ENCODE results near the gene GNL1.
A peak's percentile ranks its signal among the peaks of the same experiment; 100 is the strongest.
"Not testable (repeated sequence)": the region's sequence is repeated elsewhere in the genome, so short reads cannot be mapped to it uniquely, and the experiment has no call there.

The GNL1 gene

DNA sequence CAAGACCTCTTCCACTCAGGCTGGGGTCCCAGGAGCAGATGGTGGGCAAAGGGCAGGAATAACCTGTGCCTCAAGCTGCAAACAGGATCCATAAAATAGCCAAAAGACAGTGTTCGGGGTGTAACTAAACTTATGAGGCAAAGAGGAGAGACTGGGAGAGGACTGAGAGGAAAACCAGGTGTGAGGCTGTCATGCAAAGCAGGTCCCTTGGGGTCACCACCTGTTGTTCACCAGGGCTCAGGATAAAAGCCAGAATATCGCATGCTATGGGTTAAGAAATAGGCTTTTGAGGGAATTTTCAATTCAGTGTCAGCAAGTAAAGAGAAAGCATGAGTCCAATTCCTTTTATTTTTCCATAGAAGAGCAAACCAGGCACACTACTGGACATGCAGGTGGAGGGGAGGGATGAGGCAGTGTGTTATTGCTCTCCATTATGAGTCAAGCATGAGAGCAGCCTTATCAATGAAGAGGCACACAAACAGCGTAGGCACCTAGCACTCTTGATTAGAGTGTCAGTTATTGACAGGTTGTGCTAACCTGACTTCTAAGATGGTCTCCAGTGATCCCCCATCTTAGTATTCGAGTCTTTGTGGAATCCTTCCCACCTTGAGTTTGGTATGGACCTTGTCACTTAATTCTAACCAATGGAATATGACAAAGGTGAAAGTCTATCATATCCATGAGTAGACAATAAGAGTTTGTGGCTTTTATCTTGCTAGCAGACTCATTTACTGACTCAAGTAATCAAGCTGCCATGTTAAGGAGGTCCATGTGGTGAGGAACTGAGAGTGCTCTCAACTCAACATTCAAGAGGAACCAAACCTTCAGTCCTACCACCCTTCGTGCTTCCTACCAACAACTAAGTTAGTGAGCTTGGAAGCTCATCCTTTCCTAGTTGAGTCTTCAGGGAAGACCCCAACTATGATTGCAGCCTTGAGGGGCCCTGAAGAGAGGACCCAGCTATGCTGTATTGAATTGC lies 48.2 kb downstream of the GNL1 start:
- Histone ChIP-seq H3K79me2 (ENCODE audit: insufficient read depth, low read length) (no peaks in the 10 kb centered on the region), H3K9me3 (ENCODE audit: insufficient read depth, low read length) (no peaks in the 10 kb centered on the region), H4K20me1 (ENCODE audit: low read depth, low read length) (no peaks in the 10 kb centered on the region), H2AFZ (ENCODE audit: low read depth, low read length, severe bottlenecking) (peak overlapping the region; percentile 7), H3K4me3 (ENCODE audit: insufficient read depth, low read length, poor library complexity, severe bottlenecking) (peak overlapping the region; percentile 35), H3K9me2 (replicated peaks; ENCODE audit: insufficient read depth, low read length) (no peaks in the 10 kb centered on the region), H3F3A (ENCODE audit: insufficient read depth) (peaks cover 31% of the 10 kb centered on the region), H3K27me3 (ENCODE audit: low read length) (no peaks in the 10 kb centered on the region), H3K36me3 (ENCODE audit: low read length) (no peaks in the 10 kb centered on the region), H3K4me2 (ENCODE audit: low read depth, low read length, poor library complexity, severe bottlenecking) (peak overlapping the region; percentile 68), H3K27ac (ENCODE audit: low read depth, low read length) (peak overlapping the region; percentile 87), H3K9ac (ENCODE audit: low read length) (peak overlapping the region; percentile 47)
- no peak for TF ChIP-seq EZH2phosphoT487 (conservative IDR thresholded peaks at IDR 0.05; ENCODE audit: low read length)
- TF ChIP-seq, protein P1, sequence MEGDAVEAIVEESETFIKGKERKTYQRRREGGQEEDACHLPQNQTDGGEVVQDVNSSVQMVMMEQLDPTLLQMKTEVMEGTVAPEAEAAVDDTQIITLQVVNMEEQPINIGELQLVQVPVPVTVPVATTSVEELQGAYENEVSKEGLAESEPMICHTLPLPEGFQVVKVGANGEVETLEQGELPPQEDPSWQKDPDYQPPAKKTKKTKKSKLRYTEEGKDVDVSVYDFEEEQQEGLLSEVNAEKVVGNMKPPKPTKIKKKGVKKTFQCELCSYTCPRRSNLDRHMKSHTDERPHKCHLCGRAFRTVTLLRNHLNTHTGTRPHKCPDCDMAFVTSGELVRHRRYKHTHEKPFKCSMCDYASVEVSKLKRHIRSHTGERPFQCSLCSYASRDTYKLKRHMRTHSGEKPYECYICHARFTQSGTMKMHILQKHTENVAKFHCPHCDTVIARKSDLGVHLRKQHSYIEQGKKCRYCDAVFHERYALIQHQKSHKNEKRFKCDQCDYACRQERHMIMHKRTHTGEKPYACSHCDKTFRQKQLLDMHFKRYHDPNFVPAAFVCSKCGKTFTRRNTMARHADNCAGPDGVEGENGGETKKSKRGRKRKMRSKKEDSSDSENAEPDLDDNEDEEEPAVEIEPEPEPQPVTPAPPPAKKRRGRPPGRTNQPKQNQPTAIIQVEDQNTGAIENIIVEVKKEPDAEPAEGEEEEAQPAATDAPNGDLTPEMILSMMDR (IDR thresholded peaks at IDR 0.05; ENCODE audit: insufficient read depth, low read length, poor library complexity, severe bottlenecking), result no peak

DNA sequence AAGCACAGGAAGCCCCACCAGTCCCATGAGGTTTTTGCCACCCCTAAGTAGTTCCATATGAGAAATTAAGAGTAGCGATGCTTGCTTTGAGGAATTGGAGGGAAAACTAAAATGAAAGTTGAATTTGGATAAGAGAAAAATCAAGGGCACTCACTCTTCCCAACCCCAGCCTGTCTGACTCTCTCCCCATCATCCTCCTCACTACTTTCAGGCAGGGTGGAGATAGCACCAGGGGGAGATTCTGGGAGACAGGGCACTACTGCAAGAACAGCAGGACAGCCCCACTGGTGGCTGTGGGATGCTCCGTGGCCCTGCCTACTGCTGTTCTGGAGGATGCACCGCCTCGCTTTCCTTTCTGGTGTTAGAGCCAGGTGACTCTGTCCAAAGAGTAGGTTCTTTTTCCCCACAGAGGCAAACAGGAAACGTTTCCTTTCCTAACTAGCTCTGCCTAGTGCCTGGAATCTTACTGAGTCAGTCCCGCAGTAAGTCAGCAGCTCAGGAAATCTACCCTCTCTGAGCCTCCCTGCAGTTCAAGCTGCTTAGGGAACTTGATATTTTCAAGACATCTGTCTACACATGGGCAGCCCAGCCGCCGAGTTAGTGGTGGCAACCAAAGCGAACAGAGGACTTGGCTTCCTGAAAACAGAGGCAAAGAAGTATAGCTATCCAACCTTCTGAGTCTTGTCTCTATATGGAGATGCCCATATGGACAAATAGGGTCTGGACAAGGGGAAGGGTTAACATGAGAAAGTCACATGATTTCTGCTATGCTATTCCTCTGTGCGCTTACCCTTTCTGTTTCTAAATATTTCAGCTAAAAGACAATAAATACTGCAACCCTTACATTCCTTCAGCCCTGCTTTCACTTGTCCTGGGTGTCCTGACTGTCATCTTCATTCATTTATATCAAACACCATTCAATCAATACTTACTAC lies 55.6 kb downstream of the GNL1 start:
- Histone ChIP-seq H2AFZ (ENCODE audit: low read depth, low read length, severe bottlenecking) (peak overlapping the region; percentile 30), H3K4me2 (ENCODE audit: low read depth, low read length, poor library complexity, severe bottlenecking) (no peak overlapping the region), H3K4me3 (ENCODE audit: insufficient read depth, low read length, poor library complexity, severe bottlenecking) (no peak overlapping the region)

DNA sequence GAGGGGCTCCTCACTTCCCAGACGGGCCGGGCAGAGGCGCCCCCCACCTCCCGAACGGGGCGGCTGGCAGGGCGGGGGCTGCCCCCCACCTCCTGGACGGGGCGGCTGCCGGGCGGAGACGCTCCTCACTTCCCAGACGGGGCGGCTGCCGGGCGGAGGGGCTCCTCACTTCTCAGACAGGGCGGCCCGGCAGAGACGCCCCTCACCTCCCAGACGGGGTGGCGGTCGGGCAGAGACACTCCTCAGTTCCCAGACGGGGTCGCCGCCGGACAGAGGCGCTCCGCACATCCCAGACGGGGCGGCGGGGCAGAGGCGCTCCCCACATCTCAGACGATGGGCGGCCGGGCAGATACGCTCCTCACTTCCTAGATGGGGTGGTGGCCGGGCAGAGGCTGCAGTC lies 57.6 kb downstream of the GNL1 start:
- H3K79me2 ChIP-seq (ENCODE audit: insufficient read depth, low read length); H3K27me3 ChIP-seq (ENCODE audit: low read length); H3K9me2 ChIP-seq (replicated peaks; ENCODE audit: insufficient read depth, low read length); H3K36me3 ChIP-seq (ENCODE audit: low read length); H4K20me1 ChIP-seq (ENCODE audit: low read depth, low read length); H2AFZ ChIP-seq (ENCODE audit: low read depth, low read length, severe bottlenecking); H3K27ac ChIP-seq (ENCODE audit: low read depth, low read length); H3K9me3 ChIP-seq (ENCODE audit: insufficient read depth, low read length); H3K4me3 ChIP-seq (ENCODE audit: insufficient read depth, low read length, poor library complexity, severe bottlenecking); H3K9ac ChIP-seq (ENCODE audit: low read length); H3K4me2 ChIP-seq (ENCODE audit: low read depth, low read length, poor library complexity, severe bottlenecking): not testable (repeated sequence)
- peaks cover 22% of the 10 kb centered on the region; the same call in 1 of the 2 replicates for H3F3A ChIP-seq (ENCODE audit: insufficient read depth)

More for the DNA sequence above, 55.6 kb downstream of the GNL1 start:
- no peaks in the 10 kb centered on the region for H3K36me3 ChIP-seq (ENCODE audit: low read length)
- no peak for TF ChIP-seq EZH2phosphoT487 (conservative IDR thresholded peaks at IDR 0.05; ENCODE audit: low read length)
- H3F3A ChIP-seq (ENCODE audit: insufficient read depth), result peaks cover 7% of the 10 kb centered on the region; the same call in 1 of the 2 replicates
- H3K9ac ChIP-seq (ENCODE audit: low read length), result peak overlapping the region; percentile 0; the same call in 1 of the 2 replicates
- H3K9me3 ChIP-seq (ENCODE audit: insufficient read depth, low read length), result no peaks in the 10 kb centered on the region
- no peaks in the 10 kb centered on the region for H4K20me1 ChIP-seq (ENCODE audit: low read depth, low read length)
- no peaks in the 10 kb centered on the region for H3K9me2 ChIP-seq (replicated peaks; ENCODE audit: insufficient read depth, low read length)
- H3K79me2 ChIP-seq (ENCODE audit: insufficient read depth, low read length), result no peaks in the 10 kb centered on the region
- H3K27ac ChIP-seq (ENCODE audit: low read depth, low read length), result no peak overlapping the region
- no peaks in the 10 kb centered on the region for H3K27me3 ChIP-seq (ENCODE audit: low read length)

DNA sequence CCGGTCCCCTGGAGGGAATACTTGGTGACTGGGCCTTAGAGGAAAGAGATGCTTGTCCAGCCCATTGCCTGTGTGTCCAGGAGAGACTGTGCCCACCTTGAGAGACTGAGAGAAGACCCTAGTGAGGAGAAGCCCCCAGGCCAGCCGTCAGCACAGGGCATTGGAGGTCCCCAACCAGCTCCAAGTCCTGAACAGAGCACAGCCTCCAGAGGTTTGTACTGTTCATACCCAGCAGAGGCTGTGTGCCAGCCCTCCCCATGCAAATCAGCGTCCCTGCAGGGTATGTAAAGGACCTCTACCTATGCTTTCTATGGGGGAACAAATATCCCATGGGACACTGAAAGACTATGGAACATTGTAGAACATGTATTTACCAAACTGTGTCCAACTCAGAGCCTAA lies 58.6 kb downstream of the GNL1 start:
- Histone ChIP-seq H3K9me3 (ENCODE audit: insufficient read depth, low read length) (no peaks in the 10 kb centered on the region), H3K4me2 (ENCODE audit: low read depth, low read length, poor library complexity, severe bottlenecking) (no peak overlapping the region), H3K79me2 (ENCODE audit: insufficient read depth, low read length) (no peaks in the 10 kb centered on the region), H3K36me3 (ENCODE audit: low read length) (no peaks in the 10 kb centered on the region), H3K27me3 (ENCODE audit: low read length) (no peaks in the 10 kb centered on the region), H3K9ac (ENCODE audit: low read length) (no peak overlapping the region), H3K9me2 (replicated peaks; ENCODE audit: insufficient read depth, low read length) (no peaks in the 10 kb centered on the region), H3K4me3 (ENCODE audit: insufficient read depth, low read length, poor library complexity, severe bottlenecking) (no peak overlapping the region), H3F3A (ENCODE audit: insufficient read depth) (peaks cover 27% of the 10 kb centered on the region), H3K27ac (ENCODE audit: low read depth, low read length) (no peak overlapping the region), H4K20me1 (ENCODE audit: low read depth, low read length) (no peaks in the 10 kb centered on the region), H2AFZ (ENCODE audit: low read depth, low read length, severe bottlenecking) (no peak overlapping the region)
- TF ChIP-seq, protein P1 (IDR thresholded peaks at IDR 0.05; ENCODE audit: insufficient read depth, low read length, poor library complexity, severe bottlenecking), result no peak
- TF ChIP-seq EZH2phosphoT487 (conservative IDR thresholded peaks at IDR 0.05; ENCODE audit: low read length), result no peak

DNA sequence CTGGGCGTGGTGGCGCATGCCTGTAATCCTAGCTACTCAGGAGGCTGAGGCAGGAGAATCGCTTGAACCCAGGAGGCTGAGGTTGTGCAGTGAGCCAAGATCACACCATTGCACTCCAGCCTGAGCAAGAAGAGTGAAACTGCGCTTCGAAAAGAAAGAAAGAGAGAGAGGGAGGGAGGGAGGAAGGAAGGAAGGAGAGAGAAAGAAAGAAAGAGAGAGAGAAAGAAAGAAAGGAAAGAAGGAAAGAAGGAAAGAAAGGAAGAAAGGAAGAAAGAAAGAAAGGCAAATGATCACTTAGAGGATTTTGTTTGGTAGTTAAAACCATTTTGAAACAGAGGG lies 59.1 kb downstream of the GNL1 start:
- H3K4me2 ChIP-seq (ENCODE audit: low read depth, low read length, poor library complexity, severe bottlenecking); H3K36me3 ChIP-seq (ENCODE audit: low read length); H3K9me3 ChIP-seq (ENCODE audit: insufficient read depth, low read length); H2AFZ ChIP-seq (ENCODE audit: low read depth, low read length, severe bottlenecking); H4K20me1 ChIP-seq (ENCODE audit: low read depth, low read length); H3K79me2 ChIP-seq (ENCODE audit: insufficient read depth, low read length); H3K27me3 ChIP-seq (ENCODE audit: low read length); H3K9ac ChIP-seq (ENCODE audit: low read length); H3K4me3 ChIP-seq (ENCODE audit: insufficient read depth, low read length, poor library complexity, severe bottlenecking); H3K27ac ChIP-seq (ENCODE audit: low read depth, low read length); H3K9me2 ChIP-seq (replicated peaks; ENCODE audit: insufficient read depth, low read length): not testable (repeated sequence)
- H3F3A ChIP-seq (ENCODE audit: insufficient read depth), result peaks cover 24% of the 10 kb centered on the region

Data from SU-DHL-6 (cell line).